ENCODE measurements around the gene GDPGP1. TPM values are rescaled to one million over a fixed set of nuclear protein-coding genes. Genes with fewer than 3 reads are reported as not detected.

The GDPGP1 gene
- total and polyA plus RNA-seq, 2 of the 4 experiments (the other 2 are of a cell fraction): 2.3 to 4.1 TPM

DNA sequence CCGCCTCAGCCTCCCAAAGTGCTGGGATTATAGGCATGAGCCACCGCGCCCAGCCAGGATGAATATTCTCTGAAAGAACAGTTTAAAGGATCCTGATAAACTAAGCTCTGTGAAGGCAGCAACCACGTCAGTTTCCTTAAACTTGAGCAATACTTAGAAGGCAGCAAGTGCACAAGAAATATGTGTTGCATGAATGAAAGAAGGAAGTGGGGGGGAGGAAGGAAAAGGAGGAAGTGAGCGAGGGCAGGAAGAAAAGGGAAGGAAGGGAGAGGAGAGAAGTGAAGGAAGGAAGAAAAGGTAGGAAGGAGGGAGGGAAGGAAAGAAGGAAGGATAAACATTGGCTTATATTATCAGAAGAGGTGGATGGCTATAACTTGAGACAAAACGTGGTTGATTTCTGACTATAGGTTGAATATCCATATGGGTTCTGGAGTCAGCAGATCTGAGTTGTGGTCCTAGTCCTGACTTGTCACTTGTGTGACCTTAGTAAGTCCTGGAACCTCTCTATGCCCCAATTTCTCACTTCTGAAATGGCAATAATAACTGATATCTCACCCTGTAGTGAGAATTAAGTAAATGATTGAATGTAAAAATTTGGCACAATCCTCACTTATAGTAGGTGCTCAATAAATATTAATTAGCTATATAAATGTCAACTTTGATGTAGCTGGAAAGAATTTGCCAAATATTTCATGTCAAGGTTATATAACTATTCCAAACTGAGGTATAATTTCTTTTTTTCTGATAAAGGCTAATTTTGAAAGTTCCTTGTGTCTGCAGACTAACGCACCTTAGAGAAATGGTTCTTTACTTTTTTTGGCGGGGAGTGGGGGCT is 44.9 kb upstream of the GDPGP1 start:
- ATAC-seq (ENCODE audit: low read depth): no peak
- Histone ChIP-seq H4K20me1 (ENCODE audit: insufficient read depth, low read length) (no peaks in the 10 kb centered on the region), H3K4me3 (ENCODE audit: insufficient read depth, low read depth, low read length) (no peak overlapping the region), H2BK5ac (ENCODE audit: low read depth, low read length, poor library complexity, severe bottlenecking) (no peak overlapping the region), H3K4me2 (ENCODE audit: low read depth, low read length) (no peak overlapping the region), H4K5ac (ENCODE audit: low read depth, low read length) (no peak overlapping the region), H2BK15ac (ENCODE audit: low read depth, low read length) (no peak overlapping the region), H2BK120ac (ENCODE audit: low read depth, low read length) (no peak overlapping the region), H2AK5ac (ENCODE audit: low read depth, low read length) (no peak overlapping the region), H3K79me1 (ENCODE audit: low read depth in 1 of 2, low read length in 2 of 2) (peaks cover 0 to 12% of the 10 kb centered on the region in 2 experiments; a peak in 2 of 4 replicates), H3K56ac (ENCODE audit: extremely low read depth, insufficient read depth, low read length) (no peak overlapping the region), H3K14ac (replicated peaks; ENCODE audit: low read depth, low read length) (no peak overlapping the region), H3K27me3 (ENCODE audit: control insufficient read depth, insufficient read depth, low read length) (no peaks in the 10 kb centered on the region), H4K8ac (ENCODE audit: low read depth in 2 of 2, low read length in 2 of 2) (no peak overlapping the region), H2AK9ac (replicated peaks; ENCODE audit: low read depth, low read length, poor library complexity) (no peak overlapping the region), H3K36me3 (ENCODE audit: control insufficient read depth, insufficient read depth, low read length) (no peaks in the 10 kb centered on the region), H2BK20ac (ENCODE audit: low read depth, low read length) (no peak overlapping the region), H4K91ac (ENCODE audit: insufficient read depth, low read depth, low read length) (no peak overlapping the region), H3K4me1 (ENCODE audit: control insufficient read depth, insufficient read depth, low read length) (peaks cover 20% of the 10 kb centered on the region), H3K9ac (ENCODE audit: low read depth, low read length) (no peak overlapping the region), H3K9me3 (ENCODE audit: control insufficient read depth, insufficient read depth, low read length) (no peaks in the 10 kb centered on the region), H2AFZ (replicated peaks; ENCODE audit: low read length, poor library complexity) (no peak overlapping the region), H3K18ac (ENCODE audit: low read depth, low read length) (no peak overlapping the region), H3K23ac (ENCODE audit: low read depth, low read length) (no peak overlapping the region), H3K27ac (ENCODE audit: insufficient read depth, low read length) (no peak overlapping the region), H3K4ac (ENCODE audit: low read depth, low read length) (no peak overlapping the region), H3K9me1 (ENCODE audit: insufficient read depth, low read length) (peaks cover 11% of the 10 kb centered on the region)
- in situ Hi-C loops (cut with MboI; ENCODE audit: low sequenced_read_pairs): no loop called here
- WGBS, 2 experiments (ENCODE audit: extremely low coverage in 2 of 2, insufficient read length in 1 of 2): 86% methylated on average over 5 of the region's 8 CpGs; no CpG with 5 or more reads in 1 of the 2 experiments
- no peak for DNase-seq
- ChIA-PET POLR2A (ENCODE audit: unreplicated experiment) (no interaction called here), CTCF (no interaction called here)
- no peak for TF ChIP-seq MXI1 (IDR thresholded peaks at IDR 0.05; ENCODE audit: borderline replicate concordance, low read depth, low read length)
- TF ChIP-seq MAFK (IDR thresholded peaks at IDR 0.05; ENCODE audit: low read depth, low read length): no peak
- TF ChIP-seq MAZ (IDR thresholded peaks at IDR 0.05; ENCODE audit: borderline replicate concordance, low read depth, low read length): no peak
- dilution Hi-C loops (cut with HindIII; ENCODE audit: low sequenced_read_pairs, unreplicated experiment): no loop called here
- BruUV-seq (replicated peaks): no TSS peak
- intact Hi-C loops (cut with micrococcal nuclease): no loop called here
